Activated T-helper 9 cell treated with anti-CD3 and anti-CD28 coated beads, Interleukin-2, amount 50 U/mL, for 16 hours (primary cell): ENCODE results near the gene ARMC9.
"Not testable (repeated sequence)": the region's sequence is repeated elsewhere in the genome, so short reads cannot be mapped to it uniquely, and the experiment has no call there.

Experiments
- DNase-seq: peaks from one replicate; pipeline ENCODE4 v3.0.0-alpha.2; 2020; ENCODE audit warnings: low read depth

Gene ARMC9, protein sequence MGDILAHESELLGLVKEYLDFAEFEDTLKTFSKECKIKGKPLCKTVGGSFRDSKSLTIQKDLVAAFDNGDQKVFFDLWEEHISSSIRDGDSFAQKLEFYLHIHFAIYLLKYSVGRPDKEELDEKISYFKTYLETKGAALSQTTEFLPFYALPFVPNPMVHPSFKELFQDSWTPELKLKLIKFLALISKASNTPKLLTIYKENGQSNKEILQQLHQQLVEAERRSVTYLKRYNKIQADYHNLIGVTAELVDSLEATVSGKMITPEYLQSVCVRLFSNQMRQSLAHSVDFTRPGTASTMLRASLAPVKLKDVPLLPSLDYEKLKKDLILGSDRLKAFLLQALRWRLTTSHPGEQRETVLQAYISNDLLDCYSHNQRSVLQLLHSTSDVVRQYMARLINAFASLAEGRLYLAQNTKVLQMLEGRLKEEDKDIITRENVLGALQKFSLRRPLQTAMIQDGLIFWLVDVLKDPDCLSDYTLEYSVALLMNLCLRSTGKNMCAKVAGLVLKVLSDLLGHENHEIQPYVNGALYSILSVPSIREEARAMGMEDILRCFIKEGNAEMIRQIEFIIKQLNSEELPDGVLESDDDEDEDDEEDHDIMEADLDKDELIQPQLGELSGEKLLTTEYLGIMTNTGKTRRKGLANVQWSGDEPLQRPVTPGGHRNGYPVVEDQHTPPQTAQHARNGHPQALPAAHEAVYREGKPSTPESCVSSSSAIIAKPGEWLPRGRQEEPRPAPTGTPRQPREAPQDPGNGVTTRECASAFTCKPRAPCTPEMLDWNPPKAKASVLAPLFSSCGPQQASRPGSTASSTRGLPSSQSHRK

DNA sequence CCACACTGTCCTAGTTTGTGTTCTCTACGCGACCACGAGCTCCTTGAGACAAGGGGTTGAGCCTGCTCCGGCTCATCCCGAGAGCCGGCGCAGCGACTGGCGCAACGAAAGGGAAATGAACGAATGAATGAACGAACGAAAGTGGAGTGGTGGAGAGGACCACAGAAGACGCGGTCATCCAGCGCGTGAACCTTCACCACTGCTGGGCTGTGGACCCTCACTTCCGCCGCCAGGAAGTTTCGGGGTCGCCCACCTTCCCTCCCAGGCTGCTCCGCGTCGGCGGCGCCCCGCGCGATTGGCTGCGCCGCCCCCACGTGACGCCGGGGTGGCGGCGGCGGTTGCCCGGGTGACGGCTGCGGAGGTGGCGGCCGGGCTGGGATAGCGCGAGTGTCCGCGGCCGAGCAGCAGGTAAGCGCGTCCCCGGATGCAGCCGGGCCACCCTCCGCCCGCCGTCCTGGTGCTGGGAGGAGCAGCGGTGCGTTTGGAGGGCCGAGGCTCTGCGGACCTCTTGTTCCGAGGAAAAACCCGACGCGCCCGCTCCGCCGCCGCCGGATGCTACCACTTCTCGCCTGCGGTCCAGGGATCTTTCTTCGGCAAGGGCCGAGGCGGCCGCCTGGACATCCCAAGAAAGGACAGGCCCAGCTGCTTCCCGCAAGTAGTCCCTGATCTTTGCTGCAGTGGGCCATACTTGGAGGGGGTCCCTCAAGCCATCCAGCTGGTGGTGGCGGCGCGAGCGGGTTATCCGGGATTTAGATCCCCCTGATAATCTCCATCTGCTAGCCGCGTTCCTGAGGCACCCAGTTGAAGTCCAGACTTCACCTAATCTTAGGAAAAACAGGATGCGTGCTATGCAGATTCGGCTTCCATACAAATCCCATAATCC is at the start of gene ARMC9:
Gene ARMC9, plus strand, starts transcription at position 341 of the 883 bp plus-strand sequence. CDS start 7,608 bp downstream, outside the sequence.
- peak; percentile 64 for DNase-seq

DNA sequence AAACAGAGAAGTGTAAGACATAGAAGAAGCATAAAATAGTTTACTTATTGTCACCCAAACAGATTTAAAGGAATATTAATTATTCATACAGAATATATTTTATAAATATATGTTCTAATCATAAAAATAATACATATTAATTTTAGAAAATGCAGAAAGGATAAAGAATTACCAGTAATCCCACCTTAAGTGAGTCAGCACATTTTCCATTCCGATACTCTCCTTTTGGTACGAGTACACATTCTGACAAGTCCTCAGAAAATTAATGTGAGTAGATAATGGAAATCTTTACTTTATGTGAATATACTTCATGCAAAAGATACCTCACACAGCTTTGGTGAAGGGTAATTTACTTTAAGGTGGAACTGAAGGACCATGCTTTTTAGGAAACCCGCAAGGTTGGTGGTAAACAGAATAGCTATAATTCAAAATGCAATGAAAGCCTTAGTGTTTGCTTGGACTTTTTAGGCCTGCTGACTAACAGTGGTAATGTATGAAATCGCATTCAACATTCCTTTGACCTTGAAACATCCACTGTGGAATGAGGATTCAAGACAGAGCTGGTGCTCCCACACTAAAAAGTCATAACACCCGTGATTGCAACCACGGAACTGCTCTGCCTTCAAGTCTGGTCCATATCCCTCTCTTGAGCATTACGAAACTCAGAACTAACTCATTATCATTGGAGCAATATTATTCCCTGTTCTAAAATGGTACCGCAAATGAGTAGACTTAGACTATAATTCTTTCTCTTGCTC is 45.5 kb upstream of the ARMC9 start:
- DNase-seq: no peak

DNA sequence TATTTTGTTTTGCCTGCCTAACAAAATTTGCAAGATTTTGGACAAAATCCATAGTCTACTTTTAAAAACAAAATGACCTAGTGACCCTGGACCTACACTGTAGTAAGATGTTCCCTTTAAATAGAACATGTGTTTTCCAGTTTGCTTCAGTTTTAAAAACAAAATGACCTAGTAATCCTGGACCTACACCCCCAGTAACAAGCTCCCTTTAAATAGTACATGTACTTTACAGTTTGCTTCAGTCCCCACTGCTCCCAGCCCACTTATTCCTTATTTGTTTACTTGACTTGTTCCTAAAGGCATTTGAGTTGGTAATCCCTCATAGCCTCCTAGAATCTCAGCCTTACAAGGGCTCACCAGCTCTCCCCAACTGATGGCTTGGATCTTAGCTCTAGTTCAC is 39.1 kb upstream of the ARMC9 start:
- DNase-seq: no peak

DNA sequence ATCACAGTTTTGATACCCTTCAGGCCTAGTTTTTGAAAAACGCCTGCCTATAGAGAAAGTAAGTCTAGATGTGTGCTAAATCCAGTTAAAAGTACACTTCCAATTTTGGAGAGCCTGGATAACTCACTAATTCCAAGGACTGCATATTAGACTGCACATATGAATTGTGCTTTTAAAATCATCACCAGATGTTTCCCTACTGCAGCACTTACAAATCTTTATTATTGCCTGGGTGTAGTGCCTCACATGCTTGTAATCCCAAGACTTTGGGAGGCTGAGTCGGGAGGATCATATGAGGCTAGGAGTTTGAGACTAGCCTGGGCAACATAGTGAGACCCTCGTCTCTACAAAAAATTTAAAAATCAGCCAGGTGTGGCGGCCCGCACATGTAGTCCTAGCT is 37.7 kb upstream of the ARMC9 start:
- DNase-seq: no peak

DNA sequence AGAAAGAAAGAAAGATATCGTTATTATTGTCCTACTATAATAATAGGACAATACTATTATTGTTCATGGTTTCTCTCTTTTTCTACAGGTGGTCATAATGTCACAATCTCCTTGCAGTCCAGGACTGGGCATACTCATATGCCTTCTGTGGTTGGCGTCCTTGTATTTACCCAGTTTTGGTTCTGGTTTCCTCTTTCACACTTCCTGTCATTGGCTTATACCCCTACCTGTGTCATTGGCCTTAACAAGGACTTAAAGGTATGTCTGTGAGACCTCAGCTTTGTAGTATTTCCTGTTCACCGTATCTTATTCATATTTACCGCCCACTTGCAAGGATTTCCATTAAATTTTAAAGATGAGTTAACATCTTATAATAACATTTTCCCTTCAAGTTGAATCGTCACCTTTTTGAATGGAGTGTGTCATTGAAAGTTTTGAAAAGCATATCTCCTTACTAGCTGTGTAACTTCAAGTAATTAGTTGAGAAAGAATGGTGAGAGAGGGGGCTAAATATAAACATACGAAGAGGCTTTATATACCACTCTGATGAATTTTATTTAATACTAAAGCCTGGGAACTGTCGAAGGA is 37.1 kb upstream of the ARMC9 start:
- no peak for DNase-seq

DNA sequence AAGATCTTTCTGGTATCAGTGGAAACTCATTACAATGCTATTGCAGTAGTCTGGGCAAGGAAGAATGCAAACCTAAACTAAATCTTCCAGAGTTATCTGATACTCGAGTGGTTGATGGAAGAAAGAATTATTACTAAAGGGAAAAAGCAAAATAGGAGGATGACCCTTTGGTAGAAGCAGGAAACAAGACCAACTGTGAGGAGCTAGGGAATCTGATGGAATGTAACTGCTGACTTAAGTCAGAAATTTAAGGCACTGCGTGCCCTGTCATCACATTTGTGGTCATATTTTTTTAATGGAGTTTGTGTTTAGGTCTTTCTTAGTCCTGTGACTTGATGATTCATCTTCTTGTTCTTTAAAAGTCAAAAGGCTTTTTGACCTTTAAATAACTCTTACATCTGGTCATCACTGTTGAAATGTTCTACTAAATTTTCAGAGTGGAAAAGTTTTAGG is 36.5 kb upstream of the ARMC9 start:
- no peak for DNase-seq

DNA sequence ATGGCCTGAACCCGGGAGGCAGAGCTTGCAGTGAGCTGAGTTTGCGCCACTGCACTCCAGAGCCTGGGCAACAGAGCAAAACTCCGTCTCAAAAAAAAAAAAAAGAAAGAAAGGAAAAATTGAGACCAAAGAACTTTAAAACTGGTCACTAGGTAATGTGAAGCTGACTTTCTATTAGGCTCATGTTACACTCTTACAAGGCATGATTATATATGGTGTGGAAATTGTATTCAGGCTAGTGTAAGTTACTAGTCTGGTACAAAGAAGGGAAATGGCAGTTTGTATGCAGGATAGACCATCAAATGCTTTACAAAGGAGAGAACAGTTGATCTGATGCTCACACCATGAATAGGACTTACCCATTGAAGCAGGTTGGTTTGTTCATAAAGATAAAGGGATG is 35.4 kb upstream of the ARMC9 start:
- no peak for DNase-seq

DNA sequence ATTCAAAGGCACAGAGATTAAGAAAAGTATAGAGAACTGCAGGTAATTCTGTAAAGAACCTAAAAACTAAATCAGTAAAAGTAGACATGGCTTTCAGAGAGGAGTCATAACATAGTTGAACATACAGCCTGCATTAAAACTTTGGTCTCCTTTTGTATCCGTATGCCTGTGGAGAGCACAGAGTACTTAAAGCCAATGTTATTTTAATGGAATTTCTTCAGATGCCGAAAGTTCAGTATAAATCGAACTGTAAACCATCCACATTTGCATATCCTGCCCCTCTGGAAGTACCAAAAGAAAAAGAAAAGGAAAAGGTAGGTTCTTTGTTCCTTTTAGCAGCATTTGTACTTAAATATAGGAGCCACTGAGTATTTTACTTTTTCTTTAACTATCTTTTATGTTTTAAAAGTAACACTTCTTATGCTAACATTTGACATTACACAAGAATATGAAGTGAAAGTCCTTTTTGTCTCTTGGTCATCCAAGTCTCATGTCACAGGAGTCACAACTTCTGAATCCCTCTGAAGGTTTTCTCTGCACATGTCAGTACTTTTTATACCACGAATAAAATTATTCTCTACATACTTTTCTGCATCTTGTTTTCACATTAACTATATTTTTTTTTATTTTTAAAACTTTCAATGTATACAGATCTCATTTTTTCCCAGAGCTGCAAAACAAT is 34.9 kb upstream of the ARMC9 start:
- no peak for DNase-seq

DNA sequence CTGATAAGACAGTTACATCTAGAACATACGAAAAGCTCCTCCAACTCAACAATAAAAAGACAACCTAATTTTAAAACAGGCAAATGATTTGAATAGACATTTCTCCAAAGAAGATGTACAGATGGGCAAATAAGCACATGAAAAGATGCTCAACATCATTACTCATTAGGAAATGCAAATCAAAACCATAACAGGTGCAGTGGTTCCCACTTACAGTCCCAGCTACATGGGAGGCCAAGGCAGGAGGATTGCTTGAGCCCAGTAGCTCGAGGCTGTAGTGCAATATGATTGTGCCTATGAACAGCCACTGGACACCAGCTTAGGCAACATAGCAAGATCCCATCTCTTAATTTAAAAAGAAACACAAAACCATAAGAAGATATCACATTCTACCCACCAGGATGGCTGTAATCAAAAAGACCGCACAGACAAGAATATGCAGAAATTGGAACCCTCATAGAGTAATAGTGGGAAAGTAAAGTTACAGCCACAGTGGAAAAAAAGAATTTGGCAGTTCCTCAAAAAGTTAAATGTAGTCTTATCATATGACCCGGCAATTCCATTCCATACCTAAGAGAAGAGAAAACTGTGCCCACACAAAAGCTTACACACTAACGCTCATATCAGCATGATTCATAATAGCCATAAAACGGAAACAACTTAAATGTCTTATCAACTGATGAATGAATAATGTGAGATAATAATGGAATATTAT is 30.5 kb upstream of the ARMC9 start:
- no peak for DNase-seq

DNA sequence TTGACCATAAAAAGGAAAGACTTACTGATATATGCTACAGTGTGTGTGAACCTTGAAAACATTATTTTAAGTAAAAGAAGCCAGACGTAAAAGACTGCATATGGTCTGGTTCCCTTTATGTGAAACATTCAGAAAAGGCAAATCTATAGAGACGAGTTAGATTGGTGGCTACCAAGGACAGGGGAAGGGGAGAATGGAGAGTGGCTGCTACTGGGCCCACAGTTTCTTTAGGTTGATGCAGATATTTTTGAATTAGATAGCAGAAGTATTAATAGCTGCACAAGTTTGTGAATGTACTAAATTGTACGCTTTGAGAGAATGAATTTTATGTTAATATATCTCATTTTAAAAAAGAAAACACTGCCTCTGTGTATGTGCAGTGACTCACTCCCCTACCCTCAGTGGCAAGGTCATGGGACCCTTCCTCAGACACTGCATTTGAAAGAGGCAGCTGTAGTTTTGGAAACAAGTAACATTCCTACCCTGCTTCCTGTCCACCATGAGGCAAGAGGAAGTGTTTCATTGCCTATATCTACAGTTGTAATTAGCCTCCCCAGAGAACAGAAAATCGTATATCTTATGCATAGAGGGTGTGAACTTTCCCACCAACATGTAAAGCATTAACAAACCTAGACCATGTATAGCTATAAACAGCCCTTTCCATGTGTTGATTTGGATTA is 29.8 kb upstream of the ARMC9 start:
- no peak for DNase-seq

DNA sequence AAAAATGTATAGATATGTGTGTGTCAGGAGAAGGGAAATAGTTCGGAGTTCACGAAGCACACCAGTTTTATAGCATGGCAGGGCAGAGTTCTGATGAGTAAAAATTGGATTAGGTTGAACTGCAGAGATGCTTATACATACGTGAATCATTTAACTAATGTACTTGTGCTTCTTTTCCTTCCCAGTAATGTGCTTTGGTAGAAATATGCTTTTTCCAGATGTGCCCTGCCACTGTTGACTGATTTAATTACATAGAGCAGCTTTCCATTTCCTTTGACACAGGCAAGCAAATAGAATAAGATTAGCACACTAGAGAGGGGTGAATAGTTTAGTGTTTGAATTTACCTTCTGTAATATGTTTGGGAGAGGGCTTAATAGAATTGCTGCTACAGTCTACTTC is 28.9 kb upstream of the ARMC9 start:
- DNase-seq: no peak

DNA sequence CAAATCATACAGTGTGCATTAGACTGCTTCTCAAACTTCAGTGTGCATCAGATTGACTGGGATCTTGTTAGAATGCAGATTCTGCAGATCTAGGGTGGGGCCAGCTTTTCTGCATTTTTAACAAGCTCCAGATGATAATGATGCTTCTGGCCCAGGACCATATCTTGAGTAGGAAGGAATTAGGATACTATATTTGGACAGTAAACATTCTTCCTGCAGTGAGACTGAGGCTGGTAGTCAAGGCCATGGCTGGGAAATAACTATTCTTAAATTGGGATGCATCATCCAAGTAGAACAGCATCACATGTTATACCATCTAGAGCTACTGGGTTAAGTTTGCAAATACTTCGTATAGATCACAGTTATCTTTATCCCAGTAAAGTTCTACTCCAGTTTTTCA is 28.4 kb upstream of the ARMC9 start:
- DNase-seq: no peak

DNA sequence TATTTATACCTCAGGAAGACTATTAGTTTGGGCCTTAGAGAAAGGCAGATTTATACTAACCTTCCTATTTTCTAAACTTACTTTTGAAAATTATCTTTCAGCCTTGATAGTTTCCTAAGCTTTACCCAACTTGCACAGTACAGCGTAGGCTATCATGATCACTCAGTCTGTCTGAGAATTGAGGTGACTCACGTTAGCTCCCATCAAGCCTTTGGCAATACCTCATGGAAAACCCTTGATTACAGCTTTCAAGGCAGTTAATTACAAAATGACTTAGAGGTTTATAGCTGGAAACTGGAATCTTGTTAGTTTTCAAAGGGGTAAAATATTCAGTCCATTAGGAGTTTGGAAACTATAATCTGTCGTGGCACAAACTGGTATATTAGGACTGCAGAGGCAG is 26.4 kb upstream of the ARMC9 start:
- DNase-seq: no peak

DNA sequence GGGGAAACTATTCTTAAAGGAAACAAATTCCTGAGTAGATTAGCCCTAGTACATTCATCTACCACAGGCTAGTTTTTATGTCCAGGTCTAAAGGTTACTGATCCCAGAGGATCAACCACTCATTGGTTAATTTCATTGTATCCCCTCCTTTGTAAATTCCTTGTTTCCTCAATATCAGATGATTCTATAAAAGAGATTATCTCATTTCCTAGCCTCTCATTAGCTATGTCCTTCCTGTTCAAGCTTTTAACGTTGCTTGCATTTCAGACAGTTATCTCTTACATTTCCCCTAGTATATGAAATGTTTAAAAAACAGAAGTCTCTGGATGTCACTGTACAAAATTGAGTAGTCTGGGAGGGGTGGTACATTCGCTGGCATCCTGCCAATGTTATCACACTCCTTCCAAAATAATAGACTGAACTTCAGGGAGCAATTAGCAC is 24.2 kb upstream of the ARMC9 start:
- no peak for DNase-seq

DNA sequence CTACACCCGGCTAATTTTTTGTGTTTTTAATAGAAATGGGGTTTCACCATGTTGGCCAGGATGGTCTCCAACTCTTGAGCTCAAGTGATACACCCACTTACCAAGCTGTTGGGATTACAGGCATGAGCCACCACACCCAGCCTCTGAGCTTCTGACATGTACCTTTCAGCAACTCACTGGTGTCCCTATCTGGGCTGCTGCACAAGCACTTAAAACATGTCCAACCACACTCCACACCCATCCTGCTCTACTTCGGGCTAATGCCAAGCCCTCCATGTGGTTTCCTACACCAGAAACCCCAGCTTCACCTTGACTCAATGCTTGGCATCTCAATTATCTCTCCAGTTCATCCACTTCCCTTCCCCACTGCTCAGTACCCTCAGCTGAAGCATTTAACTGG is 22.4 kb upstream of the ARMC9 start:
- no peak for DNase-seq

DNA sequence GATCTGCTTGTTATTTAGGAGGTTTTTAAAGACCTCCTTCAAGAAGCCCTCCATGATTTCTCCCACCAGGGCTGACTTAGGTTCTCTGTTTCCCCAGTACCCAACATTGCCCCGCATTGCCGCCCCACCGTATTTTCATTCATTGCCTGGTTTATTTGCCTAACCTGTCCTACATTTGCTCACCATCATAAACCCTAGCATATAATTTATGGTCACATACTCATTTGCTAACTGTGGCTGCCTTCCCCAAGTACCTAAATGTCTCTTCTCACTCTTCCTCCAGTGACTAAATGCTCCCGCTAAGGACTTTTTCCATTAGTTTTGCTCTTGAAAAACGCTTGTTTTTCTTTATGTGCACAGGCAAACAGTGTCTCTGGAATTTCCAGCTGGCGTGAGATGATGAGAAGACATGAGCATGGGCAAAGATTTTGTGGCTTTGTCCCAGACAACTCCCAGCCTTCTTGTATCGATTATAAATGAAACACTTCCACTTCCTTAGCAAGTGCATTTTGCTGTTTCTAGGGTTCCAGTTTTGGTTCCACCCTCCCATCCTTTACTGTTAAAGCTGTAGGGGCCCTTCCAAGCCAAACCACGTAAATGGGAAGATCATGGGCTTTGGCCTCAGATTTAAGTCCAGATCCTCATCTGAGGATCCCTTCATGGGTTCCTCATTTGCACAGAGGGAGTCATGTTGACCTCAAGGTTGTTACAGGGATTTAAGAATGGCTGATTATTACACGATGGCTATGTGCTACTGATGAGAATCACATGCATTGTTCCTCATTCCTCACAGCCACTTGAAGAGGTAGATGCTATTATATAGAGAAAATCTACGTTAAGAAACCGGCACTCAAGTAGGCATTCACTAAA is 21.0 kb upstream of the ARMC9 start:
- no peak for DNase-seq

DNA sequence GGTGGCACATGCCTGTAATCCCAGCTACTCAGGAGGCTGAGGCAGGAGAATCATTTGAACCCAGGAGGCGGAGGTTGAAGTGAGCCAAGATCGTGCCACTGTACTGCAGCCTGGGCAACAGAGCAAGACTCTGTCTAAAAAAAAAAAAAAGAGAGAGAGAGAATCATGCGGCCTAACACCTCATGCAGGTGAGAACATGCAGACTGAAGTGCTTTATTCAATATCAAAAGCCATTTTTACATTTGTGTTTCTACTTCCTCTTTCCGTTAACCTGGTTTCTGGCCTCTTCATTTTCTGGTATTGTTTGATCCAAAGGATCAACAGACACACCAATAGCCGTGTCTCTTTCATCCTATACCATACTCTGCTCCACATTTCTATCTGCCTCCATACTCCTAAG is 19.6 kb upstream of the ARMC9 start:
- not testable (repeated sequence) for DNase-seq

DNA sequence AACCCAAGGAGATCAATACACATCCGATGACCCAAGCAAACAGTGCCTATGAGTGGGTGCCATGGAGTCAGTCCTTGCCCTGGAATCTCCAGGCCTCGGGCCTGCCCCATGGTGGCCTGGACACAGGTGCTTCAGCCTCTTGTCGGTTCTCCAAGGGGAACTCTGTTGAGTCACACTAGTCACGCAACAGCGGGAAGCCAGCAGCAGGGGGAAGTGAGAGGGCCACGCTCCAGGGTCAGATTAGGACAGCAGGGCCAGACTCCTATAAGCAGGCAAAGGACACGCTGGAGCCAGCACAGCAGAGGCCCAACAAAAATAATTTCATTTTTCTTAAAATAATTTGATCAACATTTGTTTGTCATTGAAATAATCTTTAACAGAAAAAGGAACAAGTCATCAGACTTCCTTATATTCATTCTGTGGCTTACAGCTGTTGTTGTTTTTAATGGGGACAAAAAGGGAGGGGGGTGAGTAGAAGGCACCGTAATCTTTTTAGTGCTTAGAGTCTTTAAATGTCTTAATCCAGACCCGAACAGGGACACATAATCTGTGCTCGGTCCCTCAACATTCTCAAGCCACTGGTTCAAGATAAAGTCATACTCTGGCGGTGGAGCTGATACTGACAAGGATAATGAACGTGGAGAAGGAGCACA is 16.4 kb upstream of the ARMC9 start:
- DNase-seq: no peak
